BLaER1 treated with 17β-estradiol and CSF1 and Interleukin-3, amounts not matched to agents 10 nM and 100 nM (cell line): Measurements from ENCODE around the gene ATG5.

ENCODE experiments used
- H3K27ac ChIP-seq, 11 experiments: shearing (Covaris generic); formaldehyde crosslinking; 2 replicates each; pipeline ENCODE4 v1.8.1; 2022
- H3K27me3 ChIP-seq, 11 experiments: shearing (Covaris generic); formaldehyde crosslinking; 2 replicates each; pipeline ENCODE4 v1.8.1; 2022
- H3K36me3 ChIP-seq, 11 experiments: shearing (Covaris generic); formaldehyde crosslinking; 2 replicates each; pipeline ENCODE4 v1.8.1; 2022
- H3K4me1 ChIP-seq, 10 experiments: shearing (Covaris generic); formaldehyde crosslinking; 2 replicates each; pipeline ENCODE4 v1.8.1; 2022
- H3K4me2 ChIP-seq, 11 experiments: shearing (Covaris generic); formaldehyde crosslinking; 2 replicates each; pipeline ENCODE4 v1.8.1; 2022
- H3K4me3 ChIP-seq, 10 experiments: shearing (Covaris generic); formaldehyde crosslinking; 2 replicates each; pipeline ENCODE4 v1.8.1; 2022
- H3K9ac ChIP-seq, 11 experiments: shearing (Covaris generic); formaldehyde crosslinking; 2 replicates each; pipeline ENCODE4 v1.8.1; 2022
- H3K9me3 ChIP-seq, 11 experiments: shearing (Covaris generic); formaldehyde crosslinking; replicated peaks in 1 of 11; 2 replicates each; pipeline ENCODE4 v1.8.1; 2022
- H4K20me1 ChIP-seq, 11 experiments: shearing (Covaris generic); formaldehyde crosslinking; 2 replicates each; pipeline ENCODE4 v1.8.1; 2022
- Cebpa-rat ChIP-seq, 11 experiments: shearing (Covaris generic); IDR thresholded peaks; 2 replicates each; pipeline ENCODE4 v1.8.1; 2022

Gene ATG5

GRCh38 chr6:106227612-106228507, 97.7 kb downstream of the ATG5 start:
- H3K27ac ChIP-seq, result peak overlapping the region in 5 of 11 experiments; percentile 42 to 78 (median 70); a peak in 9 of 22 replicates

GRCh38 chr6:106226676-106227075, 98.9 kb downstream of the ATG5 start:
- H3K4me2 ChIP-seq, result peak overlapping the region; percentile 35 to 81 (median 69); a peak in 21 of 22 replicates
- H3K36me3 ChIP-seq, result peaks cover 13 to 39% (median 24%) of the 10 kb centered on the region in 11 experiments; a peak in 21 of 22 replicates
- H3K4me3 ChIP-seq, result peak overlapping the region in 5 of 10 experiments; percentile 9 to 38 (median 15); a peak in 6 of 20 replicates
- peaks cover 0 to 38% (median 0%) of the 10 kb centered on the region in 11 experiments; a peak in 5 of 22 replicates for H4K20me1 ChIP-seq
- peaks cover 18 to 35% (median 23%) of the 10 kb centered on the region in 10 experiments for H3K4me1 ChIP-seq
- peak overlapping the region in 8 of 11 experiments; percentile 10 to 78 (median 50); a peak in 13 of 22 replicates for H3K27ac ChIP-seq
- H3K9ac ChIP-seq, result peak overlapping the region in 1 of 11 experiments; percentile 21; a peak in 1 of 22 replicates
- no peaks in the 10 kb centered on the region for H3K27me3 ChIP-seq
- no peak for TF ChIP-seq Cebpa-rat (IDR thresholded peaks at IDR 0.05)
- H3K9me3 ChIP-seq, result peaks cover 10 to 26% (median 19%) of the 10 kb centered on the region in 11 experiments; a peak in 19 of 22 replicates

More at GRCh38 chr6:106227612-106228507, 97.7 kb downstream of the ATG5 start:
- TF ChIP-seq Cebpa-rat (IDR thresholded peaks at IDR 0.05), result no peak
- peaks cover 10 to 26% (median 19%) of the 10 kb centered on the region in 11 experiments; a peak in 19 of 22 replicates for H3K9me3 ChIP-seq
- H3K9ac ChIP-seq, result no peak overlapping the region; a peak in 1 of 22 replicates
- peak overlapping the region in 10 of 11 experiments; percentile 46 to 81 (median 69); a peak in 20 of 22 replicates for H3K4me2 ChIP-seq
- H3K36me3 ChIP-seq, result peaks cover 18 to 51% (median 30%) of the 10 kb centered on the region in 11 experiments; a peak in 21 of 22 replicates
- no peaks in the 10 kb centered on the region for H3K27me3 ChIP-seq
- peaks cover 18 to 35% (median 23%) of the 10 kb centered on the region in 10 experiments for H3K4me1 ChIP-seq
- peak overlapping the region in 1 of 10 experiments; percentile 9; a peak in 1 of 20 replicates for H3K4me3 ChIP-seq
- peaks cover 0 to 38% (median 0%) of the 10 kb centered on the region in 11 experiments; a peak in 4 of 22 replicates for H4K20me1 ChIP-seq

- Histone ChIP-seq H3K27me3 (no peaks in the 10 kb centered on the region), H3K4me1 (peaks cover 18 to 35% (median 23%) of the 10 kb centered on the region in 10 experiments), H3K27ac (peak overlapping the region in 8 of 11 experiments; percentile 4 to 78 (median 50); a peak in 10 of 22 replicates), H3K9me3 (peaks cover 10 to 26% (median 19%) of the 10 kb centered on the region in 11 experiments; a peak in 19 of 22 replicates), H3K4me2 (peak overlapping the region in 4 of 11 experiments; percentile 60 to 81 (median 68); a peak in 3 of 22 replicates), H3K9ac (no peak overlapping the region; a peak in 1 of 22 replicates), H3K36me3 (peaks cover 2 to 37% (median 23%) of the 10 kb centered on the region in 11 experiments; a peak in 18 of 22 replicates), H4K20me1 (peaks cover 0 to 43% (median 0%) of the 10 kb centered on the region in 11 experiments; a peak in 5 of 22 replicates), H3K4me3 (no peak overlapping the region)
- no peak for TF ChIP-seq Cebpa-rat (IDR thresholded peaks at IDR 0.05)
Measured at GRCh38 chr6:106225581-106225980, 100.0 kb downstream of the ATG5 start.

- Histone ChIP-seq H3K4me2 (no peak overlapping the region), H3K36me3 (peaks cover 0 to 19% (median 9%) of the 10 kb centered on the region in 11 experiments; a peak in 17 of 22 replicates), H3K27me3 (no peaks in the 10 kb centered on the region), H3K4me1 (peaks cover 18 to 35% (median 23%) of the 10 kb centered on the region in 10 experiments), H4K20me1 (peaks cover 0 to 55% (median 0%) of the 10 kb centered on the region in 11 experiments; a peak in 5 of 22 replicates), H3K27ac (peak overlapping the region in 1 of 11 experiments; percentile 3; a peak in 1 of 22 replicates), H3K4me3 (no peak overlapping the region), H3K9me3 (peaks cover 0 to 14% (median 6%) of the 10 kb centered on the region in 11 experiments; a peak in 19 of 22 replicates), H3K9ac (no peak overlapping the region)
- no peak for TF ChIP-seq Cebpa-rat (IDR thresholded peaks at IDR 0.05)
Measured at GRCh38 chr6:106223300-106223930, 102.1 kb downstream of the ATG5 start.

- Histone ChIP-seq H4K20me1 (peaks cover 0 to 53% (median 0%) of the 10 kb centered on the region in 11 experiments; a peak in 5 of 22 replicates), H3K27ac (no peak overlapping the region), H3K4me2 (no peak overlapping the region), H3K36me3 (peaks cover 0 to 5% (median 0%) of the 10 kb centered on the region in 11 experiments; a peak in 2 of 22 replicates), H3K9ac (no peak overlapping the region), H3K9me3 (no peaks in the 10 kb centered on the region), H3K27me3 (no peaks in the 10 kb centered on the region), H3K4me3 (no peak overlapping the region), H3K4me1 (peaks cover 0 to 9% (median 0%) of the 10 kb centered on the region in 10 experiments; a peak in 4 of 20 replicates)
- TF ChIP-seq Cebpa-rat (IDR thresholded peaks at IDR 0.05), result no peak
Measured at GRCh38 chr6:106220485-106220884, 105.1 kb downstream of the ATG5 start.

GRCh38 chr6:106216527-106216926, 109.0 kb downstream of the ATG5 start:
- H3K4me3 ChIP-seq, result no peak overlapping the region
- peaks cover 0 to 8% (median 2%) of the 10 kb centered on the region in 11 experiments; a peak in 11 of 22 replicates for H3K36me3 ChIP-seq
- H3K4me1 ChIP-seq, result peaks cover 0 to 9% (median 0%) of the 10 kb centered on the region in 10 experiments; a peak in 2 of 20 replicates
- no peak for TF ChIP-seq Cebpa-rat (IDR thresholded peaks at IDR 0.05)
- peaks cover 0 to 35% (median 0%) of the 10 kb centered on the region in 11 experiments; a peak in 4 of 22 replicates for H4K20me1 ChIP-seq
- H3K9ac ChIP-seq, result no peak overlapping the region
- no peak overlapping the region for H3K4me2 ChIP-seq
- no peaks in the 10 kb centered on the region for H3K27me3 ChIP-seq
- no peak overlapping the region for H3K27ac ChIP-seq
- H3K9me3 ChIP-seq, result no peaks in the 10 kb centered on the region

GRCh38 chr6:106215608-106216007, 110.0 kb downstream of the ATG5 start:
- no peak overlapping the region for H3K27ac ChIP-seq
- peaks cover 0 to 30% (median 0%) of the 10 kb centered on the region in 11 experiments; a peak in 4 of 22 replicates for H4K20me1 ChIP-seq
- H3K9ac ChIP-seq, result no peak overlapping the region
- H3K9me3 ChIP-seq, result no peaks in the 10 kb centered on the region
- no peak overlapping the region for H3K4me3 ChIP-seq
- peaks cover 0 to 17% (median 9%) of the 10 kb centered on the region in 11 experiments; a peak in 11 of 22 replicates for H3K36me3 ChIP-seq
- no peak overlapping the region for H3K4me2 ChIP-seq
- no peaks in the 10 kb centered on the region for H3K27me3 ChIP-seq
- TF ChIP-seq Cebpa-rat (IDR thresholded peaks at IDR 0.05), result no peak
- peaks cover 0 to 9% (median 0%) of the 10 kb centered on the region in 10 experiments; a peak in 2 of 20 replicates for H3K4me1 ChIP-seq

GRCh38 chr6:106214531-106214930, 111.0 kb downstream of the ATG5 start:
- no peak for TF ChIP-seq Cebpa-rat (IDR thresholded peaks at IDR 0.05)
- no peak overlapping the region for H3K27ac ChIP-seq
- H3K27me3 ChIP-seq, result no peaks in the 10 kb centered on the region
- H3K36me3 ChIP-seq, result peaks cover 4 to 25% (median 11%) of the 10 kb centered on the region in 11 experiments; a peak in 17 of 22 replicates
- H3K4me3 ChIP-seq, result no peak overlapping the region
- H3K9me3 ChIP-seq, result peaks cover 0 to under 1% (median 0%) of the 10 kb centered on the region in 11 experiments; a peak in 2 of 22 replicates
- peaks cover 0 to 27% (median 0%) of the 10 kb centered on the region in 11 experiments; a peak in 4 of 22 replicates for H4K20me1 ChIP-seq
- H3K9ac ChIP-seq, result no peak overlapping the region
- H3K4me2 ChIP-seq, result no peak overlapping the region
- peaks cover 0 to 9% (median 0%) of the 10 kb centered on the region in 10 experiments; a peak in 2 of 20 replicates for H3K4me1 ChIP-seq
